ENCODE results near the gene WBP1L. TPM values are rescaled to one million over a fixed set of nuclear protein-coding genes. Genes with fewer than 3 reads are reported as not detected.
"Not testable (repeated sequence)": the region's sequence is repeated elsewhere in the genome, so short reads cannot be mapped to it uniquely, and the experiment has no call there.

WBP1L gene
- 15.5 TPM for total RNA-seq

- DNase-seq (ENCODE audit: low spot score in 2 of 2), result peak; percentile 82 to 93
- peak; percentile 99 for FAIRE-seq
Observed at GRCh38 chr10:102743588-102744373, at the start of gene WBP1L. TSS of gene WBP1L (plus strand) at chr10:102743948. CDS start at chr10:102744054, 106 bp downstream.

- not testable (repeated sequence) for DNase-seq (ENCODE audit: low spot score in 2 of 2); FAIRE-seq
Observed at GRCh38 chr10:102695401-102695800, 48.3 kb upstream of the WBP1L start.

GRCh38 chr10:102696736-102697135, 47.0 kb upstream of the WBP1L start:
- FAIRE-seq, result no peak
- no peak for DNase-seq (ENCODE audit: low spot score in 2 of 2)

- DNase-seq (ENCODE audit: low spot score in 2 of 2) (no peak), FAIRE-seq (no peak)
Observed at GRCh38 chr10:102698894-102699293, 44.9 kb upstream of the WBP1L start.

- no peak for DNase-seq (ENCODE audit: low spot score in 2 of 2)
- FAIRE-seq, result no peak
Observed at GRCh38 chr10:102701272-102701671, 42.5 kb upstream of the WBP1L start.

- FAIRE-seq (no peak), DNase-seq (ENCODE audit: low spot score in 2 of 2) (no peak)
Observed at GRCh38 chr10:102701796-102702195, 42.0 kb upstream of the WBP1L start.

- DNase-seq (ENCODE audit: low spot score in 2 of 2), result no peak
- no peak for FAIRE-seq
Observed at GRCh38 chr10:102702742-102703141, 41.0 kb upstream of the WBP1L start.

- DNase-seq (ENCODE audit: low spot score in 2 of 2) (no peak), FAIRE-seq (no peak)
Observed at GRCh38 chr10:102704915-102705314, 38.8 kb upstream of the WBP1L start.

GRCh38 chr10:102705531-102705930, 38.2 kb upstream of the WBP1L start:
- FAIRE-seq, result no peak

GRCh38 chr10:102710609-102711008, 33.1 kb upstream of the WBP1L start:
- FAIRE-seq (no peak), DNase-seq (ENCODE audit: low spot score in 2 of 2) (no peak)

More at GRCh38 chr10:102705531-102705930, 38.2 kb upstream of the WBP1L start:
- DNase-seq (ENCODE audit: low spot score in 2 of 2), result no peak

- FAIRE-seq (no peak), DNase-seq (ENCODE audit: low spot score in 2 of 2) (no peak)
Observed at GRCh38 chr10:102712089-102712488, 31.7 kb upstream of the WBP1L start.

GRCh38 chr10:102712843-102713538, 30.8 kb upstream of the WBP1L start:
- FAIRE-seq (no peak), DNase-seq (ENCODE audit: low spot score in 2 of 2) (no peak)

GRCh38 chr10:102713539-102713813, 30.3 kb upstream of the WBP1L start:
- DNase-seq (ENCODE audit: low spot score in 2 of 2) (peak in 1 of 2 donors; percentile 36), FAIRE-seq (no peak)

GRCh38 chr10:102713814-102714620, 29.7 kb upstream of the WBP1L start, which contains the start of gene ARL3:
TSS of gene ARL3 (minus strand) at chr10:102714397. CDS start at chr10:102714275, 122 bp downstream.
- DNase-seq (ENCODE audit: low spot score in 2 of 2) (peak; percentile 94 to 97), FAIRE-seq (no peak)

GRCh38 chr10:102714621-102715455, 28.9 kb upstream of the WBP1L start, which contains the start of gene SFXN2:
TSS of gene SFXN2 (plus strand) at chr10:102714636. CDS start at chr10:102726637, 12,001 bp downstream.
- FAIRE-seq (no peak), DNase-seq (ENCODE audit: low spot score in 2 of 2) (no peak)

GRCh38 chr10:102715880-102716279, 27.9 kb upstream of the WBP1L start:
- no peak for FAIRE-seq
- DNase-seq (ENCODE audit: low spot score in 2 of 2), result no peak

GRCh38 chr10:102716900-102717565, 26.7 kb upstream of the WBP1L start:
- FAIRE-seq; DNase-seq (ENCODE audit: low spot score in 2 of 2): not testable (repeated sequence)

GRCh38 chr10:102718220-102718619, 25.5 kb upstream of the WBP1L start:
- FAIRE-seq (no peak), DNase-seq (ENCODE audit: low spot score in 2 of 2) (no peak)

- DNase-seq (ENCODE audit: low spot score in 2 of 2), result no peak
- no peak for FAIRE-seq
Observed at GRCh38 chr10:102720337-102720736, 23.4 kb upstream of the WBP1L start.

Measured in frontal cortex (tissue), 4 donors.